NCI-H526 treated with DMSO at 0.1 percent for 48 hours (cell line): ENCODE measurements around the gene SEZ6L.
"Not testable (repeated sequence)": the region's sequence is repeated elsewhere in the genome, so short reads cannot be mapped to it uniquely, and the experiment has no call there.

ENCODE experiments used
- DNase-seq: peaks from one replicate; lab custom pipeline; 2025; lab: John Stamatoyannopoulos, UW

Gene SEZ6L

DNA sequence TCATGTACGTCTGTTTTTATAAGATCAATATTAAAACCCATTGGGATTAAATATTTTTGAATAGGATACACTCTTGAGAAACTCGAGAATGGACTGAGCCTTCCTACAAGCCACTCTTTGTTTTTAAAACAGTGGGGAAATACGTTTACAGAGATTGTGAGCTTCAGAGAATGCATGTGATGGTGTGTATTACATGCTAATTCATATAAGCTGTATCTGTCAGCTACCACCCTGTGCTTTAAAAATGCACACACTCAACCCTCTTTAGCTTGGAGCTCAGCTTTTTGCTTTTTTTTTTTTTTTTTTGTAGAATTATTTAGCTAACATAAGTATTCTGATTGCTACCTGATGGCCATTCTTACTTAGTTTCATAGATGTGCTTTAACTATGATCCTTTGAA lies 213.5 kb downstream of the SEZ6L start:
- no peak for DNase-seq

DNA sequence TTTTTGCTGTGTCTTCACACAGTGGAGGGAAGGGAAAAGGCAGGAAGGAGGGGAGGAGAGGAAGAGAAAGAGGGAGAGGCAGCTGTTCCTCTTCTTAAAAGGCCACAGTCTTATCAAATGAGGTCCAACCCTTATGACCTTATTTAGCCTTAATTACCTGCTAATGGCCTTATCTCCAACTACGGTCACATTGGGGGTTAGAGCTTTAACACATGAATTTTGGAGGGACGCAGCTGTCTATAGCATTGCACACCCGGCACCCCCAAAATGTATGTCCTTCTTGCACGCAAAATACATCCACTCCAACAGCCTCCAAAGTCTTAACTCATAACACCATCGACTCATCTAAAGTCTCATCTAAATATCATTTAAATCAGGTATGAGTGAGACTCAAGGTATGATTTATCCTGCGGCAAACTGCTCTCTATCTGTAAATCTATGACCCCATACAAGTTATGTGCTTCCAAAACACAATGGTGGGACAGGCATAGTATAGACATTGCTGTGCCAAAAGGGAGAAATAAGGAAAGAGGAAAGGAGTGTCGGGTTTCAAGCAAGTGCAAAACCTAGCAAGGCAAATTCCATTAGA lies 214.8 kb downstream of the SEZ6L start:
- DNase-seq: no peak

DNA sequence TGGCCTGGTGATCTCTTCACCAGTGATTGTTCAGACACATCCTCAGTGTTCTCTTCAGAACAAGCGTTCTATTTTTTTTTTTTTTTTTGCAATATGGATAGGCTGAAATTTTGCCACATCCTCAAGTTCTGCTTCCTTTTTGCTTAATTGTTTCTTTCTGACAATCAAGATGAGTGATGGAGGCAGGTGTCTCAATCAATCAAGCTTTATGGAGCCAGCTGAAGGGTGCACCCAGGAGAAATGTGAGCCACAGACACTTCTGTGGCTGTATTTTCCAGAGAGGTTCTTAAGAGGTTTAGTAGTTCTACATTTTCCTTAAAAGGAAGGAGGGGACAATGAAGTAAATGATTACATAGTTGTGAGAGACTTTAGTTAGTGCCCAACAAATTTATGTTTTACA lies 215.9 kb downstream of the SEZ6L start:
- no peak for DNase-seq

DNA sequence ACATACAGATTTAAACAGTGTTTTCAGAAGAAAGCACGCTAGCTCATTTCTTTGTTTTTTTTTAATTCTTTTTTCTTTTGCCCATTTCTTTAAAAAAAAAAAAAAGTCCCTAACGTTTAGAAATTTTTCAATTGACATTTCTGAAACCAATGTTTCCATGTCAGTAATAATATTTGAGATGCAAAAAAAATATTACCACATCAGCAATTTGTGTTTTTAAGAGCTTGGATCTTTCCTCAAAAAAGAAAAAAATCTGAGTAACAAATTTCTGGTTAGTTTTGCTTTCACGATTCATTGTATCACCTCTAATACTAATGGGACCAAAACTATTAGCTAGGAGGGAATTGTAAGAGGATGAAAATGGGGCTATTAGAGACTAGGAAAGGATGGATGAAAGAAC lies 219.9 kb downstream of the SEZ6L start:
- no peak for DNase-seq

DNA sequence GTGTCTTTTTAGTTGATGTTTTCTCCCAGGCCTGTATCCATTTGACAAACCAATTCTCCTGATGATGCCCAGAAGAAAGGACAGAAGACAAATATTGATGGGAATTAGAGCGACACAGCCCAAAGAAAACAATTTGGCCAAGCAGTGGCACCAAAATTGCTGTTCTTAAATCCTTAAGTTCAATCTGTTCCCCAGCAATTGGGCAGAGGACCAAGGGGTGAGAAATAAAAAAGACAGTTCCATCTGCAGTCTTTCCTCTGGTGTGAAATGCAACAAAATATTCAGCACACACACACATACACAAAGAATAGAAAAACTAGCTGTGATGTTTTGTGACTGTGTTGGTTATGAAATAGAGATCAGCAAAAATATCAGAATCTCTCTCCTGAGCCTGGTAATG lies 221.8 kb downstream of the SEZ6L start:
- no peak for DNase-seq

DNA sequence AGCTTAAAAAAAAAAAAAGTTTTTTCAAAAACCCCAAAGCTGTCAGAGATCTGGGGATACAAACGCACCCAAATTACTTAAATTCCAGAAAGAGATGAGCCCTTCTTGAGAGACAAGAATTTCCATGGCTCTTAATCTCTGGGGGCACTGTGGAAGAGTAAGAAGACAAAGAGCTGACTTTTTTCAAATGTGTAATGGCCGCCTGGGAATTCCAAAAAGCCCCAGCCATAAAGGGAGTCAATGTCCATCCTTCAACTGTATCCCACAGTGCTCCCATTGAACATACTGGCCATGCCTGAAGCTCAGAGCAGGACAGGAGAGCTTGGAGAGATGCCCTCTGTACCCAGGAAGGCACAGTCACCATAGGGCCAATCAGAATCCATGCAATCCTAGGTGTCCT lies 222.4 kb downstream of the SEZ6L start:
- DNase-seq: no peak

DNA sequence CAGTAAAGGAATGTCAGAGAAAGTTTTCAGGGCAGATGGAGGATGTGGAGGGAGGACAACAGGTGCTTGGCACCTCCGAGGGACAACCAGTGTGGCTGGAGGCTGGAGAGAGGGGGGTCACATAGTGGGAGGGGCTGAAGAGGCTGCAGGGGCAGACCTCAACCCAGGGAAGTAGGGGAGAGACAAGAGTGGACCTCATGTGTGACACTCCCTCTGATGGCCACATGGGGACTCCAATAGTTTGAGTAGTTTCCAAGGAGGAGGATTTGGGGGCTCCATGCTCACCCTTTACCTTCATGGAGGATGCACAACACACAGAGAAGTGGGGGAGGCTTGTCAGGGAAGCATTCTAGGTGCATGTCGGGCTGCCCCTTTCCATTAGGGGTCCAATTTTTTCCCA lies 224.7 kb downstream of the SEZ6L start:
- DNase-seq: no peak

DNA sequence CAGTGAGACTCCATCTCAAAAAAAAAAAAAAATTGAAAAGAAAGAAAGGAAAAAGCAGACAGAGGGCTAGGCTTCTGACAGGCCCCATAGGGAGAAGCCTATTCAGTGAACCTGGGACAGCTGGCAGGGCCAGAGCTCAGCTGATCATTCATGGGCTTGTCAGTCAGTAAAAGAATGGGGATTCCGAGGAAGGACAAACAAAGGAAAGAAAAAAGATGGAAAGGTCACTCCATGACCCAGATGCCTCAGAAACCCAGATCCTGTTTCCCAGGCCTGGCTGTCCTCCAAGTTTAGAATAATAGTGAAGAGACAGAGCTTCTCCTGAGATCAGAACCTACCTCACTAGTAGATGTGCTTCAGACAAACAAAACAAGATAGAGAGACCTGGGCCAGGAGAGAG lies 225.5 kb downstream of the SEZ6L start:
- no peak for DNase-seq

DNA sequence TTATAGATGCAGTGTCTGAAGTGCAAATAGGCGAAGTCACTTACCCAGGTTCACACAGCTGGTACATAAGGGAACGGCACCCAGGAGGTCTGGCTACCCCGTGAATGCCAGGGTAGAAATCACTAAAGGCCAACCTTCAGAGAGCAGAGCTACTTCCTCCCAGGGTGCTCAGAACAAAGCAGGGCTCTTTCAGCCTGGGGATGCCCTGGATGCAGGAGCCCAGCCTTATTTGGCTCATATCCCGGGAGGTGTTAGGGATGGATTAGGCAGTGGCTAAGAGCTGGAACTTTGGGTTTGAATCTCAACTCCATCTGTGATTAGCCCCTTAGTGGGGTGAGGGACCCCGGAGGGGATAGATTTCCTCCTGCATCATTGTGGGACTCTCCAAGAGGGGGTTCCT lies 226.7 kb downstream of the SEZ6L start:
- no peak for DNase-seq

DNA sequence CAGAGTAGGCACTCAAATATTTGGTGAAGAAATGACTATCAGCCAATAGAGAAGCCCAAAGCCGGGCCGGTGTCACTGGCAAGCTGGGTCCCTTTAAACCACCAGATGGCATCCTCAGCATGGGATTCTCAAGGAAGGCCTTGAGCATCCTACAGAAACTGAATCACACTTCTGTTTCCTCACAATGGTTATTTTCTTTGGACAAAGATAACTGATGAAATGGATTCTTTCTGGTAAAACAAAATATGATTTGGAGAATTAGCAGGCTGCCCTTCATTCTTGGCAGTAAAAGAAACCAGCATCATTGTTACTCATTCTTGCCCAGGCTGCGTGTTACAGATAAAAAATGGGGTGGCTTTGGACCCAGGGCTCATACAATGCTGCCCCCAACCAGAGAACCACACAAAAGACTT lies 229.5 kb downstream of the SEZ6L start:
- DNase-seq: no peak

DNA sequence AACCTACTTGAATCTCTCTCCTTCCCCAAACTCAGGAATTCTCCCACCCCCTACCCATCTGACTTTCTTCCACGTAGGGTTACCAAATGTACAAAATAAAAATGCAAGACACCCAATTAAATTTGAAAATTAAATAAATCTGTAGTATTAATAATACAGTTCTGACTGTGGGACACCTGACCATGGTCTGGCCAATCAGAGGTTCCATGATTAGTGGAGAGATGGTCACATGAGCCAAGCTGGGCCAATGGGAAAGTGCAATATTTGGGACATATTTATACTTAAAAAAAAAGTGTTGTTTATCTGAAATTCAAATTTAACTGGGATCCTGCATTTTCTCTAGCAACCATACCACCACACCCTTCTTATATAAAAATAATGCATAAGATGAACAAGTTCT lies 230.0 kb downstream of the SEZ6L start:
- DNase-seq: no peak

DNA sequence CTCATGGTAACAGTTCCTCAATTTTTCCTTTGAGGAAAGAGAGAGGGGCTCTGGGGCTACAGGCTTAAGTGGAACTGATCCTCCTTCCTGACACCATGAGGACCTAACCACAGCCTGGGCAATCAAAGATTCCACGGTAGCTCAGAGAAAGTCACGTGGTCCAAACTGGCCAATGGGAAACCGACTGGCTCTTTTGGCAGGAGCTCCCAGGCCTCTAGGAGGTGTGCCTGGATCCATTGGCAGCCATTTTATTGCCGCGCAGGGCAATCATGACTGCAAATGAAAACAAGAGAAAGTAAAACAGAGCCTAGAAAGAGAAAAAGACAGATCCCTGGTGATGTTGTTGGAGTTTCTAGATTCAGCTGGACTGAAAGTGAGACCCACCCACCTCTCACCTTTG lies 232.5 kb downstream of the SEZ6L start:
- no peak for DNase-seq

DNA sequence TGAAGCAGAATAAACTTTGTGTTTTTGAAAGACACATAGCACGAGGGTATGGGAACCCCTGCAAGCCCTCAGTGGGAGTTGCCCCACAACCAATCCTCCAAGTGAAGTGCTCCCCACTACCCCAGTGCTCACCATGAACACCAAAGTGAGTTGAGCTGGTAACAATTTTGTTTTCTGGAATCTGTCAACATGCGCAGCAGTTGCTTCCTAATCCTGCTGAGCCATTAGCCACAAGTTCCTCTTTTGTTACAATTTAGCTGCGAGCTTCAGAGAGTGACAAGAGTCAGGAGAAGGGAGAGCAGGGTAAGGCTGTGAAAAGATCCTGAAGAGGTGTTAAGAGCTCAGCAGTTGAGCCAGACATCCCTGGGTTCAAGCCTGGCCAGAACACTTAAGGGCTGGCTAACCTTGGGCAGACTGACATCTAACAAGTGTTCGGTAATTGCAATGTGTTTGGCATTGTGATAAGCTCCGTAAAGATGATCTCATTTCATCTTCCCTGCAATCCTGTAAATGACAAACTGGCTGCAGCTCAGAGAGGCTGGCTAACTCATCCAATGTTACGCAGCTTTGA lies 235.7 kb downstream of the SEZ6L start:
- no peak for DNase-seq

DNA sequence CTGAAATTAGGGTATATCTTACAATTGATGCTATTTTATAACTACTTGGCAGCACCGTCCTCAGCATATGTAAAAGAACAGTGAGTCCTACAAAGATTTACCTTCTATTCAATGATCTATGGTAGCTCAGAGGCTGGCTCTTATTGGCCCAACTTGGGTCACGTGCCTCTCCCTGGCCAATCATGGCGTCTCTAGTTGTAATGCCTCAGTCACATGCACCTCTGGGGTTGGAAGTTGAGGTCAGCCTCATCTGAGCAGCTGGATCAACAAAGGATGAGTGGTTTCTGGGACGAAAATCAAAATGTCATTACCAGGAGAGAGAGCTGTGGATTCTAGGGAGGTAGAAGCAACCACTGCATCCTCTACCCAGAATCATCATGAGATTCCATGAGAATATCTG lies 236.9 kb downstream of the SEZ6L start:
- no peak for DNase-seq

DNA sequence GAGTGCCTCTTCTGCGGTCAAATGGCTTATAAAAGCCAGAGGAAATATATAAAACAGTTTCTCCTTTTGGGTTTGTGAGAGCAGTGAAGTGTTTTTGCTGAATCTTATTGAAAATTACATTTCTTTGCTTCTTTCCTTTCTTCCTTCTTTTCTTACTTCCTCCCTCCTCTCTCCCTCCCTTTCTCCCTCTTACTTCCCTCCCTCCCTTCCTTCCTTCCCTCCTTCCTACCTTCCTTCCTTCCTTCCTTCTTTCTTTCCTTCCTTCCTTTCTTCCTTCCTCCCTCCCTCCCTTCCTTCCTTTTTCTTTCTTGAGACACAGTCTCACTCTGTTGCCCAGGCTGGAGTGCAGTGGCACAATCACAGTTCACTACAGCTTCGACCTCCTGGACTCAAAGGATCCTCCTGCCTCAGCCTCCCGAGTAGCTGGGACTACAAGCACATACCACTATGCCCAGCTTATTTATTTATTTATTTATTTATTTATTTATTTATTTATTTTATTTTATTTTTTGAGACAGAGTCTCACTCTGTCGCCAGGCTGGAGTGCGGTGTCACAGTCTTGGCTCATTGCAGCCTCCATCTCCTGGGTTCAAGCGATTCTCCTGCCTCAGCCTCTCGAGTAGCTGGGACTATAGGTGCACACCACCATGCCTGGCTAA lies 239.4 kb downstream of the SEZ6L start:
- not testable (repeated sequence) for DNase-seq

DNA sequence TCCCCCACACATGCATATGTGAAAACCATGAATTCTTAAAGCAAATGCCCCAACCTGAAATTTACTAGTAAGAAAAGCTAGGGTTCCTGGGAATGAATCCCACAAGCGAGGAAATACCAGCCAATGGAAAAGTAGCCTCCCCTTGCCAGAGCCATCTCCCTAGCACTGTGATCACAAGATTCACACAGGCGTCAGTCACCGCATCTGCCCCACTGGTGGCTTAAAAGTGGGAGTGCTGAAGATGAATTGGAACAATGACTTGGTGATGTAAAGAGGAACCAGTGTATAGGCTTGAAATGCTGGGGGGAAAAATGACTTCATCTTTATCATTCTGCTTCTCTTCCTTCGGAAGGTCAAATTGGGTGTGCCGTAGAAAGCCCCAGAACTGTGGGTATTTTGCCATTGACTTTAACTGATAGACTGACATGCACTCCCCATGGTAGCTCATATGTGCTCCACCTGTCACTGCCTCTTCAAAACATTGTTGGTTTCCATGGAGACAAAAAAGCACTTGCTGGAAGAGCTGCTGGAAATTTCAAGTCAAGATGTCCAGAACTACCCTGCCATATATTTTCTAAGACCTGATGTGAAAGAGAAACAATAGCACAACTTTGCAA lies 240.6 kb downstream of the SEZ6L start:
- DNase-seq: no peak

DNA sequence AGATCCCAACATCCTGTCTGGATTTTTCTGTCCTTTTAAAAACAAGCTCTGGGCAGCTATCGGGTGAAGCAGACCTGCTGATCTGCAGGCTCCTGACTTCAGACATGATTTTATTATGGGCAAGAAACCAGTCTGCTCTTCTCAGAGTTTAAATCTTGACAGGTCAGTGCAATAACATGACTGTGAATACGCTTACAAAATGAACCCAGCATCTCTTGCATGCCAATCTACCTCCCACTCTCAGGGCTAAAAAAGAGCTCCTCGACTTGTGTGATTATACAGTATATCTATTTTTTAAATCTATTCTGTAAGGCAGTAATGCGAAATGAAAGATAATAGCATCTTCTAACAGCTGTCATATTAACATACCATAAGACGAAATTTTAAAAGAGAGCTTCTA lies 241.1 kb downstream of the SEZ6L start:
- DNase-seq: no peak

DNA sequence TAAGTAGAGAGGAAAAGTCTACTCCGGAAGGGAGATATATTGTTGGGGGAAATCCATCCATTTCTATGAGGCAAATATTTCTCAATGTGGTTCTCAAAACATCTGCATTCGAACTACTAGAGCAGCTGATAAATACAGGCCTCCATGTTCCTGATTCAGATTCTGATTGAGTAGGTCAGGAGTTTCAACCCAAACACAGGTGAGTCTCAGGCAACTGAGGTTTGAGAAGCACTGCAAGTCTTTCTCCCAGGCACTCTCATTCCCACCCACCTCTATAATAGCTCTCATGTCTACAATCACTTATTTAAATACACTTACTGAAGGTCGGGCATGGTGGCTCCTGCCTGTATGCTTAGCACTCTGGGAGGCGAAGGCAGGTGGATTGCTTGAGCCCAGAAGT lies 245.1 kb downstream of the SEZ6L start:
- no peak for DNase-seq

DNA sequence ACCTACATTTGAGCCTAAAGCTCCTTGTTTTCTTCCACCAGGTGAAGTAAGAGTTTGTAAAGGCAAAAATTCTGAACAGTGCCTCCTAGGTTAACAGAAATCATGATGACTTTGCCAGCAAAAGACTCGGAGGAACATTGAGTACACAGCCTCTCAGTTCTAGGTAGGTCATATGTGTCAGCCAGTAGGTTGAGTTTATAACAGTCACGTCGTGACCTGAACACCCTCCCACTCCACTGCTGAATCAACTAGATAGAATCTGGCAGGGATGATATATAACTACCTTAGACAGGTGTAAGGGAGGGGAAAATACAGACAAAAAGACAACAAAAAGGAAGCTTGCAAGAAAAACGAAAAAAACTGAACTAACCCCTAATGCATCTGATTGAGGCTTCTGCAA lies 247.0 kb downstream of the SEZ6L start:
- no peak for DNase-seq

DNA sequence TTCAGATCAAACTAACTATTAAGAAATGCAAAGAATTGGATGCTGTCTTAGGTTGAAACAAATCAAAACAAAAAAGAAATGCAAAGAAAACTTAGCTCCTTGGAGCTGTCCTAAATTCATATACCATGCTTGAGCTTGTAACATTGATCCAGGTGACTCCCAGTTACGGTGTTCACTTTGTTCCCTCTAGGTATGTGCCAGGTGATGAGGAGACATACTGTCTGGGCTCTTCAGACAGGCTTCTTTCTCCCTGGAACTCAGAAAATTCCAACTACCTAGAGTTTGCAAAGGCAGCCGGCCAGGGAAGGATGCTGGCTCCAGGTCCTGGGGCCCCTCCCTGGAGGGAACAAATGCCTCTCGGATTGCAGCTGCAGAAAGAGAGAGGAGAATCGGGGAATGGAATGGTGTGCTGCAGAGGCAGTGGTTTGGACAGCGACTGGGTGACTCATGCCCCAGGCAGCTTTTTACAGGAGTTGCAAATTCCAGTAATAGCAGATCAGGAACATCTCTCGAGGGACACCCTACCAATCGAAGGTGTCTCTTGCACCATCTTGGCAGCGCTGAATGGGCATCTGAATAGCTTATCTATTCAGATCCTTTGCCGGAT lies 247.5 kb downstream of the SEZ6L start:
- DNase-seq: no peak

DNA sequence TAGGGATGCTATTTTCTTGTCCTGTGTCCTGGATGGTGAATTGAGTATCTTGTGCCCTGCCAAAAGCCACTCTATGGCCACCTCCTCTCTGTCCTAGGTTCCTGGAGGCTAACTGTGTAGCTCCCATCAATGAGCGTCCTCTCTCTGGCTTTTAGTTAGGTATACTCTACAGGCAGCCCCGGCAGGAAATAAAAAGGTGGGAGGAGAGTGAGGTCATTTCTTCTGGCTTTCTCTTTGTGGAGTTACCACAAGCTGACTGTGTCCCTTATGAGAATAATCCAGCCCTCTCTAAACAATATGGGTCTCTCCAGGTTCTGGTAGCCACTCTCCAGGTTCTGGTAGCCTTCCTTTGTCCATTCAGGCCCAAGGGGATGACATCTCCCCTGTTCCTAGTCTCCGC lies 248.1 kb downstream of the SEZ6L start:
- no peak for DNase-seq

DNA sequence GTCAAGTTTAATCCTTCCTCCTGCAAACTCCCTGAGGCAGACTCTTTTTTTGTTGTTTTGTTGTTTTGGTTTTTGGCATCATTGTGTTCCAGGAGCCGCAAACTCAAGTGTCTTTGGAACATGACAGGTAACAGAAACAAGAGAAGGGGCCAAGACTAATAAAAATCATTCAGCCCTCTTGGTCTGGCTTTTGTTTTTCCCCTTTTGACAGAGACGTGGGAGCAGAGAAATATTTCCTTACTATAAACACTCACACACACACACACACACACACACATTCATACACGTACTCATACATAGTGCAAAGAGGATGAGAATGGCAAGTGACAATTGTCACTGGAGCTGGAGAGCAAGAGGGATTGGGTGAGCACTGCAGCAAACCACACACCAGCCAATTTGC lies 249.4 kb downstream of the SEZ6L start:
- DNase-seq: no peak

DNA sequence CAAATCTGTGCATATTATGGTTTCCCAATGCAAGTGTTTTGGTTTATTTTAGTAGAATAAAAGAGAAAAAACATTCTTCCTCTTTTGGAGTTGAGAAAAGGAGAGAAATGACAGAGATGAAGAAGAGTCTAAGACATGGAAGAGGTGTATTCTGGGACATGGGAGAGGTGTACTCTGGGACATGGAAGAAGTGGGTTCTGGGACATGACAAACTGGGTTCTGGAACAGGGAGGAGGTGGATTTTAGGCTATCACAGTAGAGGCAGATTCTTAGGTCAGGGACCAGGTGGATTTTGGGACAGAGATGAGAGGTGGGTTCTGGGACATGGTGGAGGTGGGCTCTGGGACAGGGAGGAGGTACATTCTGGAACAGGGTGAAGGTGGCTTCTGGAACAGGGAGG lies 257.7 kb downstream of the SEZ6L start:
- DNase-seq: no peak
